IPS-18c (cell line): ENCODE data around the gene AQR.
"Not testable (repeated sequence)": the region's sequence is repeated elsewhere in the genome, so short reads cannot be mapped to it uniquely, and the experiment has no call there.

Source experiments
- H3K4me3 ChIP-seq: 2 replicates; pipeline ENCODE4 v1.7.0; 2013; ENCODE audit warnings: low read depth, mild to moderate bottlenecking, low read length, moderate library complexity; ENCODE audit not compliant: insufficient read depth
- H3K9me3 ChIP-seq: one replicate; pipeline ENCODE4 v1.6.1; 2013; ENCODE audit warnings: mild to moderate bottlenecking, low read length, moderate library complexity; ENCODE audit not compliant: control insufficient read depth, insufficient read depth

The AQR gene

DNA sequence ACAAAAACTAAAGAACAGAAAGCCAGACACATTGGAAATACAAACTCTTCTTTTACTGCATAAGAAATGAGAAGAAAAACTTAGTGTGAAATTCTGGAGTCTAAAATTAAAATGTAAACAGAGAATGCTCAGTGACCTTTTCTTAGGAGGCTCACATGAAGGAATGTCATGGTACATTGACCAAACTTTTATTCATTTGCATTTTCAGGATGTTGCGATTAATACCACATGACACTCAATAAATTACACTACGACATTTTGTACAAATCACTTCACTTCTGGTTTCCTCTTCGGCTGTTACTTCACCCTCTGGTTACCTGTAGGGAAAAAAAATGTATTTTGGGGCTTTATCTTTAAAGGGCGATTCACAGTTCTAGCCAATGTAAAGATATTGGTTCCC lies 117.8 kb downstream of the AQR start:
- Histone ChIP-seq H3K4me3 (no peak overlapping the region), H3K9me3 (no peaks in the 10 kb centered on the region)

DNA sequence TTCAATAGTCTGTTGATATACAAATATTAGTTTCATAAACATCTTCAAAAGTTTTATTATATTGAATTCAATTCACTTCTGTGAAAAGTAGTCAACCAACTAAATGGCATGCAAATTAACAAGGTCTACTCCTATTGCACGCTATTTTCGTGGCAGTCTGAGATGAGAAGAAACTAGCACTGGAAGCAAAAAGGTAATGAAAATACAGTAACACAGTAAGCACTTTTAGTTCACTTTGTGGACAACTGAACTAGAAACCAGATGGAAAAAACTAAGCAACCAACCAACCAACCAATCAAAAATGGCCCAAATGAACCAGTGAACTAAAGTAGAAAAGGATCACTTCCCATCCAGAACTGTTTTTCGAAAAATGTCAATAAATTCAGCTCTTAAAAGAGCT lies 118.5 kb downstream of the AQR start:
- no peak overlapping the region for H3K4me3 ChIP-seq
- H3K9me3 ChIP-seq = no peaks in the 10 kb centered on the region

DNA sequence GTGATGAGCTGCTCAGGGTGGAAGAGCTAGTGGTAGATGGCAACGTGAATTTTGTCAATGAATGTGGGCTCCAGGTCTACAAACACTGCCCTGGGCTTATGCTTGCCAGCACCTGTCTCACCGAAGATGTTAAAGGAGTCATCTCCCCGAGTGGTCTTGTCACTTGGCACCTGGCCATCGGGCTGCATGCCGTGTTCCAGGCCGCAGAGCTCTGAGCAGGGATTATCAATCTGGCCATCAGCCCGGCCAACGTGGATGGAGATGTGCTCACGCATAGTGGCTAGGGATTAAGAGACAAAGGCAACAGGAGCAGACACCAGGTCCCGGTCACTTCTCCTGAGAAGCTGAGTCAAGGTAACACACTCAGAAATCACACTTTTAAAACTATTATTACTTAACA lies 119.4 kb downstream of the AQR start:
- no peaks in the 10 kb centered on the region for H3K9me3 ChIP-seq
- H3K4me3 ChIP-seq = no peak overlapping the region

- no peaks in the 10 kb centered on the region for H3K9me3 ChIP-seq
- H3K4me3 ChIP-seq = no peak overlapping the region
Measured at GRCh38 chr15:34849364-34849959, 120.1 kb downstream of the AQR start.

DNA sequence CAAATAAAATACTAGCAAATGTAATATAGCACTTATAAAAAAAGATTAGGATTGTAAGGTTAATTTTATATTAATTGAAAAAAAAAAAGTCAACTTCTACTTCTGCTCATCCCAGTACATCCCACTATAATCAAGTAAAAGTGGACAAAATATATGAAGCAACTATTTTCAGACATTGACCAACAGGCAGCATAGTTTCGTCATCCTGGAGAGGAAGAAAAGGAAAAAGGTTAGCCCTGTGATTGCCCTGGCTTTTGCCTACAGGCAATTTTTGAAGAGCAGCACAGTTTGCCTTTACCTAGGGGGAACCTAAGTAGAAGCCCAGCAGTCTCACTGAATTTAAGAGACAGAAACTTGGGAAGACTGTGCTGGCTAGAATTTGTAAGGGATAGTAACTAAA lies 121.9 kb downstream of the AQR start:
- Histone ChIP-seq H3K9me3 (no peaks in the 10 kb centered on the region), H3K4me3 (no peak overlapping the region)

- Histone ChIP-seq H3K9me3 (peaks cover 2% of the 10 kb centered on the region), H3K4me3 (no peak overlapping the region)
Measured at GRCh38 chr15:34841262-34841725, 128.2 kb downstream of the AQR start.

GRCh38 chr15:34838282-34838681 lies 131.3 kb downstream of the AQR start:
- peaks cover 2% of the 10 kb centered on the region for H3K9me3 ChIP-seq
- no peak overlapping the region for H3K4me3 ChIP-seq

DNA sequence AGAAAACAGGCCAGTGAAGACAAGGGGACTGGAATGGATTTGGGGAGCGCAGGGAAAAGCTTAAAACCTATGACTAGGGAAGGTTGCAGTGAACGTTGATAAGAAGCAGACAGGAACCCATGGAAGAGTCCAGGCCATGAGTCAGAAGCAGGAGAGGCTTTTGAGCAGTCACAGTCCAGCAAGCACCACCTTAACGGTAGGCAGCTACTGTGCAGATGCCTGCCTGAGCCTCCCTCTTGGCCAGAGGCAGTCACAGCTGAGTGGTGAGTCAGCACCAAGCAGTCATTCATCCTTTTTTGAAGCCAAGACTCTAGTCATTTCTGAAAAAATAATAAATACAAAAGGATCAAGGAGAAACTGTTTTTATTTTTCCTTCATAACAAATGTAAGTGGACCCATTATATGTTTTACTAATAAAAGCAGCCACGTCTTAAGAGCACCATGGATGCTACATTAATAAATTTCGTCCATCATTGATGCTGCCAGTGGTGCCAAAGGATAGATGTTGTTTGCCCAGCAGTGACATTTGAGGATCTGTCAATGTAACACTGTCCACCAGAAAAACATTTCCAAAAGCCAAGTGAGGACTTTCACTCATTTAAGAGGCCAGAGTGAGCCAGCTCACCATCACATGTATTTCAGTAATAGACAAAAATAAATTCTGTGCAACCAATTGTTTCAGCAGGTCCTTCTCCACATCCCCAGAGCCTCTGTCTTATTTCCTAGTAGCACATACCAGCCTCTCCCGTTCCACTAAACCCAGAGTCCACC lies 132.1 kb downstream of the AQR start:
- H3K4me3 ChIP-seq = no peak overlapping the region

DNA sequence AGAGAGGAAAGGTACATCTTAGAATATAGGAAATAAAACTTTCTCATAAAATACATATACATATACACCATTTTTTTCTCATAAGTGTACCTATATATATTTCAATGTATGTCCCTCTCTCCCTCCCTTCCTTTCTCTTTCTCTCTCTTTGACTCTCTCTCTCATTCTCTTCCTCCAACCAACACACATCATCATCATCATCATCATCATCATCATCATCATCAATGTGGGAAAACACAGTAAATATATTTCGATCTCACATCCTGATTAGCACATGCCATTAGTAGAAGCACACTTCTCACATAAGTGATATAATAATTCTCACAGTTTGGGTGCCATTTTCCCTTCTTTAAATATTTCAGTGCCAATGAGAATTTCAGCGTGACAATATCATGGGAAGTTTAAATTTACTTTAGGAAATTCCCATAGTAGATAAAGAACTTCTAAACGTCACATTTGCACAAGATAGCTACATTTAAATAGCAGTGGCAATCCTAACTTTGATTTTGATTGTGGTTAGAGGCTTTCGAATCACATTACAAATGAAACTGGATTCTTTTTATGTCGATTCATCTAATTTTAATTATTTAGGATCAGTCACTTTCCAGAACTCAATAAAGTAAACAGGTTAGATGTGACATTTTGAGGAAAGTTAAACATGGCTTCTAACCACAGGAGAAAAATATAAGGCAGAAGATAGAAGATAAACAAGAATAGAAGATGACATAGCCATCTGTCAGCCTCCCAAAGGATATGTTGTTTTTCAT lies 141.2 kb downstream of the AQR start:
- no peak overlapping the region for H3K4me3 ChIP-seq
- no peaks in the 10 kb centered on the region for H3K9me3 ChIP-seq

More for the DNA sequence above, 132.1 kb downstream of the AQR start:
- H3K9me3 ChIP-seq = peaks cover 2% of the 10 kb centered on the region

GRCh38 chr15:34821831-34822230 lies 147.7 kb downstream of the AQR start:
- Histone ChIP-seq H3K4me3 (no peak overlapping the region), H3K9me3 (no peaks in the 10 kb centered on the region)

DNA sequence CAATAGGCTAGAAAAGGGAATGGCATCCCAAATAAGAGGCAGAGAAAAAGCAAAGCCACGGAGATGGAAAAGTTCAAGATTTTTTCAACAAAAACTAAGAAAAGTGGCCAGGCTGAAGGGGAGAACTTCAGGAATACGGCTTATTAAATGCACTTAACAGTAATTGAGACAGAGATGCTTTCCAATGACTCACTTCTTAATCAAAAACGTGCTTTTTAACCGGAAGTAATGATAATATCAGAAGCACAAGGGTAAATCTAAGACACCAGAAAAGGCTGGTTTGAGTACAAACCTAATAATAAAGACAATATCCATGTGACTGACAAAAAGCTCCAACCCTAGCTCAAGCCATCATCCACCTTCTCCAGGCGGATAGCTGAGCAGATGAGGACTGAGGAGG lies 149.4 kb downstream of the AQR start:
- no peaks in the 10 kb centered on the region for H3K9me3 ChIP-seq

DNA sequence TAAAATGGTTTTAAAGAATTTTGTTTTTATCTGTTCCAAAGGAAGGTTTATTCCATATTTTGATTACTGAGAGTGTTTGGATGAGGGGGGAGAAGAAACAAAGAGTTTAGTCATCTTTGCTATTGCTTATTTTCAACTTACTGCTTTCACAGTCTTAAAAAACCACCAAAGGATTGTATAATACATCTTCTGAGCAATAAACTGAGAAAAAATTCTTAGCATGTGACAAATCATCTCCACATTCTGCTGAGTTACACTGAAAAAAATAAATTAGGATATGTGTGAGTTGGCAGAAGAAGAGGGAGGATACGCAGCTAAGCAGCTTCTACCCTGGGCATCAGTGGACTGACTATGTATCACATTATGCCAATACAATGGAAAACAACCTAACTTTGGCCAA lies 151.0 kb downstream of the AQR start:
- no peaks in the 10 kb centered on the region for H3K9me3 ChIP-seq
- no peak overlapping the region for H3K4me3 ChIP-seq

More for the DNA sequence above, 149.4 kb downstream of the AQR start:
- H3K4me3 ChIP-seq = no peak overlapping the region

DNA sequence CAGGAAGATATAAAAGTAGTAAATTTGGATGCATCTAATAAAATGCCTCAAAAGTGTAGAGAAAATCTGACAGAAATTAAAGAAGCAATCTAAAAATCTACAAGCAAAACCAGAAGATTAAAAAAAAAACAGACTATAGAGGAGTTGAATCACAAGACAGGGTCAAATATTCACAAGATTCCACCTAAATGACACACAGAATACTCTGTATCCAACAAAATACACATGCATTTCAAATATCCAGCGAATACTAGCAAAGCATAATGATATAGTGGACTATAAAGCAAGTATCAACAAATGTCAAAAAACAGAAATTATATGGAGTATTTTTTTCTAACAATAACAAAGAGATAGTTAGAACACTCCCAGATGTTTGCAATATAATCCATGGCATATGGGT lies 153.7 kb downstream of the AQR start:
- H3K4me3 ChIP-seq = no peak overlapping the region
- H3K9me3 ChIP-seq = no peaks in the 10 kb centered on the region

GRCh38 chr15:34813446-34814190 lies 155.9 kb downstream of the AQR start:
- Histone ChIP-seq H3K9me3 (no peaks in the 10 kb centered on the region), H3K4me3 (no peak overlapping the region)

GRCh38 chr15:34812868-34813365 lies 156.6 kb downstream of the AQR start:
- H3K4me3 ChIP-seq, H3K9me3 ChIP-seq: not testable (repeated sequence)

DNA sequence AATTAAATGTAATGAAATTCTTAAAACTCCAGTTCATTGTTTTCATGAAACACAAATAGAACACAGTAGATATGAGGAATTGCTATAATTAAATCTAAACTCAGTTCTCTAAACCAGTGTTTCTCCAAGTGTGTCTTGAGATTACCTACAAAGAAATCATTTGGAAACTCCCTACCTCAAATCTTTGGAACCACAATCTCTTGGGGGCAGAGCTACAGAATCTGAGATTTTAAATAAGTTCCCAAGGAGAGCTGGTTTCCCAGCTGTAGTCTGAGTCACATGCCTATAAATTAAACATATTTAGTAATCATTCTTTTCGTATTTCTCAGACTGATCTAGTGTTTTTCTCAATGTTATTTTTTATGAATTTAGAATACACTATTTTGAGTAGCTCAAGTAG lies 157.2 kb downstream of the AQR start:
- no peak overlapping the region for H3K4me3 ChIP-seq
- no peaks in the 10 kb centered on the region for H3K9me3 ChIP-seq

GRCh38 chr15:34810443-34811129 lies 159.0 kb downstream of the AQR start:
- Histone ChIP-seq H3K9me3 (peaks cover 3% of the 10 kb centered on the region), H3K4me3 (no peak overlapping the region)
